ENCODE data around the gene TMEM109. TPM values are rescaled to one million over a fixed set of nuclear protein-coding genes. Genes with fewer than 3 reads are reported as not detected.

Gene TMEM109
- total RNA-seq, 1 donor from 2014 or later, result 116 TPM

DNA sequence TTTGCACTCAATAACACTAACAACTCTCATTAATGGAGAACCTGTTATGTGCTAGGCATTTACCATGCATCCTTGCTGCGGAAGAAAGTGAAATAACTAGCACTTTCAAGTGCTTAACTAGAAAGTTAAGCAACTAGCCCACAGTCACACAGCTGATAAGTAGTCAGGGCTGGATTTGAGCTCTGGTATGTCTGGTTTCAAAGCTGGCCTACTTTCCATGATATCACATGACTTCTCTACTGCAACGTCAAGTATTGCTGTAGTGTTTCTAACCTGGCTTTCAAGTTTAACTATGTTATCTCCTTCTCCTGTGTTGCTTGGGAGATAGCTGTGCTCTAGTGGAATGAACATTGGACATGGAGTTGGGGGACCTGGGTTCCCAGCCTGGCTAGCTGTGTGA, 25.9 kb downstream of the TMEM109 start:
- DNase-seq (ENCODE audit: low spot score), result no peak

DNA sequence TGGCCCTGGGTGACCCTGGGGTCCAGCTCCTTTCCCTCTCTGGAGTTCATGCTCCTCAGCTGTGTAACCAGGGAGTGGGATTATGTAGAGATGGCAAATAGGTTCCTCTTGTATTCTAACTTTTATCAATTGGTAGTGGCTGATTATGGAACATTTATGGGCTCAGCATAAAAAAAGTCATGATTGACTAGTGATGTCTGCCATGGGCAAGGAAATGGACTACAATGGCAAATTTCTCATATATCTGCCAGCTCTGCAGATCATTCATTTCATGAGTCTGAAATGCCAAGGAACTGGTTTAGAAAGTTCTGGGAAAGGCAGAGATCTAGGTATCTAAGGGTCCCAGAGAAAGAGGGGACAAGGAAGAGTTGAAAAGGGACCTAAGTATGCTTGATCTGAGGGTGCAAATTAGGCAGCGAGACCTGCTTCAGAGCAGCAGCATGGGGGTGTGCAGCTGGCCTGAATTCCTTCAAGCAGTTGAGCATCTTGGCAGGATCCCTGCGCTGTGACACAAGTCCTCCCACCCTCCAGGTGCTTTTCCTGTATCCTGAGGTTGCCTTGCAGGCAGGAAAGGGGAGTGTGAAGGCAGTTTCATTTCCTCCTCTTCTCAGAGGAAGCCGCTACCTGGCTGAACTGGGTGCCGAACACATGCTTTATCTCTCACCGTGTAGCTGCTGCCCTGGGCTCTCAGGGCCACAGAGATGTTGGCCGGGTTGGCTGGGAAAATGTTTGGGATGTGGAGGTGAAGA, 27.6 kb downstream of the TMEM109 start:
- no peak for DNase-seq (ENCODE audit: low spot score)

DNA sequence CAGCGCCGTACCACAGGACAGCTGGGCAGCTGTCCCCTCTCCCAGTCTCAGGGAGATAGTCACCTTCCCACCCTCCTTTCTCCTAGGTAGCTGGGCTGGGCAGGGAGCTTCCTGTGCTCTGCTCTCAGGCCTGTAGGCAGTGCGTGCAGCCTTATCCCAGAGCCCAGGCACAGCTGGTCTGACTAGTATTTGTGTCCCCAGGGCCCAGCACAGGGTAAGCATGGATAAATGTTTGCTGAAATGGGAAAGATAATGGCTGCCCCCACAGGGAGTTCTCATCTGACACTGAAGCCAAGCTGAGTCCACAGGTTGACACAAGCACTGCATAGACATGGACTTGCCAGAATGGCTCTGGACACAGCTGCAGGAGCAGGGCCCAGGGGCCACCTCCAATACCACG, 28.3 kb downstream of the TMEM109 start:
- no peak for DNase-seq (ENCODE audit: low spot score)

DNA sequence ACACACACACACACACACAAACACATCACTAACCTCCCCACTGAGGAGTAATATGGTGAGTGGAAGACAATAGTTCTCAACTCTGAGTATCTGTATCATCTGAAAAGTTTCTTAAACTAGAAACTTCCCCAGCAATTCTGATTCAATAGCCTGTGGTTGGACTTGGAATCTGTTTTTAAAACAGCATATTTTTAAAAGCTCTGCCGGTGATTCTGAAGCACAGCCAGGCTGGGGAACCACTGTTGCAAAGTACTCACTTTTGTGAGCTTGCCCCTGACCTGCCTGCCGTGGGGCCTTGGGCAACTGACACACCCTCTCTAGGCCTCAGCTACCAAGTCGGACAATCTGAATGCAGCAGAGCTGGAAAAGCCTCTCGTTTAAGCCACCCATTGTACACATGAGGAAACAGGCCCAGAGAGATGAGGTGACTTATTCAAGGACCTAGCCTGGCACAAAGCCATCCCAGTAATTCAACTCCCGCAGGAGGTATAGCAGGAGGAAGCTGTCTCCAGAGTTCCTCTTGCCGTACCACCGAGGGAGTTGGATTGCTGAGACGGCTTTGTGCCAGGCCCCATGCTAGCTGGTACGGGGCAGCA, 29.1 kb downstream of the TMEM109 start:
- no peak for DNase-seq (ENCODE audit: low spot score)

DNA sequence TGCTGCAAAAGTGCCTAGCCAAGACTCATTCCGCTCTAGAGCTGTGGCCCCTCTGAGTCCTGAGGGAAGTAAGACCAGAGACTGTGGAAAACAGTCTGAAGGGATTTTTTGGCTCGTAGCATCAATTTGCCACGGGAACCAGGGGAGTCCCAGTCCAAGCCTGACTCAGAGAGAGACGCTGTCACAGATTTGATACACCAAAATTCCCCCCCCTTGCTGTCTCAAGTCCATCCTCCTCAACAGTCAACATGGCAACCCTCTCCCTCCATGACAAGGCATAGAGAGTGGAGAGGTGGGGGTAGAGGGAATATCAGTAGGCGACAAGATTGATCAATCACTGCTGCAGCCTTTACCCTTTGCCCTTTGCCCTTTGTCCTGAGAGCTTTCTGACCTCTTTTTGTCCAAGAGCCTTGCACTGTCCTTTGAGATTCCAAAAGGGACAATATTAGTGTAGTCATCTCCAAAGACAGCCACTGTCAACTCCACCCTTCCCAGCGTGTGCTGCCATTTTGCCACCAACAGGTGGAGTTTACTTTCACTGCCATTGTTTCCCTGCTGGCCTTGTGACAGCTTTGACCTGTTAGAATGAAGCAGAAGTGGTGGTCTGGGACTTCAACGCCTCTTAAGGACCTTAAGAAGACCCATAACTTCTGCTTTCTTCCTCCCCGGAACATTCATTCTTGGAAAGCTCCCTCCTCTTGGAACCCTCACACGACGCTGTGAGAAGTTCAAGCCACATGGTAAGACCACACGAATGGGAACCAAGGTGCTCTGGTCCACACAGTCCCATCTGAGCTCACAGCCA, 30.7 kb downstream of the TMEM109 start:
- no peak for DNase-seq (ENCODE audit: low spot score)

DNA sequence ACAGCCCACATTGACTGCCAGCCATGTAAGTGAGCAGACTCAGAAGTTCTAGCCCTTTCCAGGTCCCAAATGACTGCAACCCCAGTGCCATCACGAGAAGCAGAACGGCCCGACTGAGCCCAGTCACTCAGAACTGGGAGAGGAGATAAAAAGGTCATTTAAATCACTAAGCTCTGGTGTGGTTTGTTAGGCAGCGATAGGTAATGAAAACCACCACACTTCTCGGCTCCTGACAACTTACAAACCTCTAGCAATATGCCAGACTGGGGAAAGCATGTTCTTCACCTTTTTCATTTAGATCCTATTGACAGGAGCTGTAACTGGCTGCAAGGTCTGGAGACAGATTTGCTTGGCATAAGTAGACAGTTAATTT, 31.3 kb downstream of the TMEM109 start:
- DNase-seq (ENCODE audit: low spot score), result no peak

DNA sequence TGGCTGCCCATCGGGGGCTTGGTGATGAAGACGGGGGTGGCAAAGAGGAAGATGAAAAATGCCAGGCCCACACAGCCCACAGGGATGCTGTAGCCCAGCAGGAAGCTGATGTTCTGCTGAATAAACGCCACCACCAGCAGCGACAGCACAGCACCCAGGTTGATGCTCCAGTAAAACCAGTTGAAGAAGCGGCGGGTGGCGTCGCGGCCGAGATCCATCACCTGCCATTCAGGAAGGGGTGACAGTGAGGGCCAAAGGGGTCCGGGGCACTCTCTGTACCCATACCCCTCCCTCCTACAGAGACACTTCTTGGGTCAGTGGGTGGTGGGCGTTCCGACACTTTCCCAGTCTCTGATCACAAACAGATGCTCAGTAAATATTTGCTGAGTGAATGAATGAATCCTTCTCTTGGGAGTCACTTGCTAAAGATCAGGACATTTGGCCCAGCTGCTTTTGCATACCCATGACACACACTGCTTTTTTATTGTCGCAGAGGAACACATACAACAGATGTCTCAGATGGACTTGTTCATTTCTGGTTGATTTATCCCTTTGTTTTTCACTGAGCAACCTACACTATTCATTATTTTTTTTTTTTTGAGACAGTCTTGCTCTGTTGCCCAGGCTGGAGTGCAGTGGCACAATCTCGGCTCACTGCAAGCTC, 32.8 kb downstream of the TMEM109 start:
- no peak for DNase-seq (ENCODE audit: low spot score)

DNA sequence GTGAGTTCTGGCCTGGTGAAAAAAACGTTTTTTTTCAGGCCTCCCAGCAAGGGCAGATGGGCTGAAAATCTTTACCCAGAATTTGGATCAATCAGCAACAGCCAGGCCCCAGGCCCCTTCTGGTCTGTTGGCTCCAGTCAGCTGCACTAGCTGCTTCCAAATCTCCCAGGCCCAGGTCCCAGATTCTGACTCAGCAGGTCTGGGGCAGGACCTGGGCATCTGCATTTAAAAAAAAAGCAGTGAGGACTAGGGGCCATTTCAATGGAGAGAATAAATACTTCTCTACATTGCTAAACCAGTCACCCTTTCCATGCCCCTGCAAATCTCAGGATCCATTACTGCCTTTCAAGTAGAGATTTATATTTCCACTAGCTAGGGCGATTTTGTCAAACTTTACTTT, 33.7 kb downstream of the TMEM109 start:
- no peak for DNase-seq (ENCODE audit: low spot score)

DNA sequence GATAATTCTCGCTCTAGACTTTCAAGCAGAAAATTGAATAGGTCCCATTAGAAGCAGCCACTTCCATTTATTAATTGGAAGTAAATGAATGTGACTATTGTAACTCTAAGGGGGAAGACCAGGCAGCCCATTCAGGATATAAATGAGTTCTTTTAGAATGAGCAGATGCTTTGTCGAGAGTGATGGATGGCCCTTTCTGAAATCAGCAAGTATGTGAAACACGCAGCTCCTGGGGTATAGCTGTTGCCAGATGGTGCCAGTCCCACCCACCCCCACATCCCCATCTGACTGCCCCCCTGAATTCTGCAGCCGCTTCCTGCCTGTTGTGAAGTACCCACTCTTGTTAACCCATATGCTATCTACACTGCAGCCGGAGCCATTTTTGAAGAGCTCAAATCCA, 34.3 kb downstream of the TMEM109 start:
- DNase-seq (ENCODE audit: low spot score), result no peak

DNA sequence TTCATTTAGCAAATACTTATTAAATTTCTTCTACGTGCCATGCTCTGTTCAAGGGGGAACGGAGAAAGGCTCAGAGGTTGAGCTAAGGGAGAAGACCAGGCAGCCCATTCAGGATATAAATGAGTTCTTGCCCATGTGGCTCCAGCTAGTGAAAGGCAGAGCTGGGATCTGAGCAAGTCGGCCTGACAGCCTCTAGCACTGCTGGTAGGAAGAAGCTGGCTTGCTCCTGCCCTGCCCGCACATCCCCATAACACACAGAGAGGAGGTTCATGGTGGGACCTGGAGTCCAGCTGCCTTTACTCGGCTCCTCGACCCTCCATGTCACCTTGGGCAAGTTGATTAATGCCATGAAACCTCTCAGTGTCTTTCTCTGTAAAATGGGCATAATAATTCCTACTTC, 36.1 kb downstream of the TMEM109 start:
- no peak for DNase-seq (ENCODE audit: low spot score)

DNA sequence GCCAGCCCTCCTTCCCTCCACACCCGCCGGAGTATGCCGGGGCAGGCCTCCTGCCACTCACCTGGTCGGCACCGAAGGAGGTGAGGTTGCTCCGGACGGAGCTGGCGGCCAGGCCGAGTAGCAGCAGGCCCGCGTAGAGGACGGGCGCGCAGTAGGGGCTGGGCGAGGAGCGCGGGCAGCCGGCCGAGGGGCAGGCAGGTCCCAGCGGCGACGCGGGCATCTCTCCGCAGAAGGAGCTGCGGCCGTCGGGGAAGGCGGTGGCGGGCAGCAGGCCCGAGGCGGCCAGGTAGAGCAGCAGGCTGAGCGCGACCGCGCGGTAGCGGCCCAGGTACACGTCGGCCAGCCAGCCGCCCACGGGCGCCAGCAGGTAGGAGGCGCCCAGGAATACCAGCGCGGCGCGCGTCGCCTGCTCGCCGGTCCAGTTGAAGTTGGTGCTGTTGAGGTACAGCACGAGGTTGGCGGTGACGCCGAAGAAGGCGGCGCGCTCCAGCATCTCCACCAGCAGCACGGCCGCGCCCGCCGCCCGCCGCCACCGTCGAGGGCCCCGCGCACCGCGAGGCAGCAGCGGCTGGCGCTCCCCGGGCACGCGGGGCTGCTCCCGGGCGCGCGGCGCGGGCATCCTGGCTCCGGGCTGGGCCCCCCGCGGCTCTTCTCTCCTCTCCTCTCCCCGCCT, 37.1 kb downstream of the TMEM109 start:
- peak; percentile 90 for DNase-seq (ENCODE audit: low spot score)

DNA sequence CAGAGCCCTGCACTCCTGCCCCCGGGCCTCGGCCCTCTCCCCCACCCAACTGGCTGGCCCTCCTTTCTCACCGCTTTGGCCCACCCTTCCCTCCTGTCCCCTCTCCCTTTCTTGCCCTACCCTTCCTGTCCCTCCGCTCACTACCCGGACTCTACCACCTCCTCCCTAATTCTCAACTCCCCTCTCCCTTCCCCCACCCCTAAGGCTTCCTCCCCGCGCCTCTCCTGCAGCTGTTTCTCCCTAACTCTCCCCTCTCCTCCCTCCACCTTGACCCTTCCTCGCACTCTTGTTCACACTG, 37.6 kb downstream of the TMEM109 start:
- DNase-seq (ENCODE audit: low spot score), result no peak

DNA sequence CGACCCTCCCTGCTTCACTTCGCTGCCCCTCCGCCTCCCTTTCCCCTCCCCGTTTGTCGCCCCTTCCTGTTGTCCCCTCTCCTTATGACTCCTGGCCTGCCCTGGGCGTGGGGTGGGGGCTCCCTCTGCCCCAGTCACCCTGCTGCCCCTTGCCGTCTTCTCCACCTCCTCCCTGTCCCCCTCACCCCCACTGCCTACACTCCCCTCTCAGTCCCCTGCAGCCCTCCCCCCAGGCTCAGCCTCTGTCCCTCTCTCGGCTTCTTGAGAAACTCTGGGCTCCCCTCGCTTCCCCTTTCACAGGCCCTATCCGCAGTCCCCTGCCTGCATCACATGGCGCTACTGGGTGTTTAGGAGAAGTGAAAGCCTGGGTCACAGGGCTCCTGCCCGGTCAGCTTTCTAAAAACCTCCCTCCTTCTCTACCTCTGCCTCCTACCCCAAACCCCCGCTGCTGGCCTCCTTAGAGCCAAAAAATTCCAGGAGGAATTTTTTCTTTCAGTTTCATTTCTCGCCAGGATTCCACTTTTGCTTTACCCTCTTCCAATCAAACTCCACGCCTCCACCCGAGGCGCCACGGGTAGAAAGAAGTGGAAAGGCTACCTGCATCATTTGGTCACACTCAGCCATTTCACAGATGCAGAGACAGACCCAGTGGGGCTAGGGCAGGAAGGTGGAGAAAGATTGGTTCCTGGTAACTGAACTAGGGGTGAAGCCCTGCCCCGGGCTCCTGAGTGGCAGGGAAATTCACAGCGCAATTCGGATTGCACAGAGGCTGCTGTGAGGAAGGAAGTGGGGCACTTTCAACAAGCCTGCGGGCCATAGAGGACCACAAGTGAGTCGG, 38.2 kb downstream of the TMEM109 start, which contains the start of gene SLC15A3:
Gene SLC15A3, minus strand, starts transcription at position 273 of the 838 bp plus-strand sequence. CDS start 625 bp downstream, outside the sequence.
- DNase-seq (ENCODE audit: low spot score), result peak; percentile 89

DNA sequence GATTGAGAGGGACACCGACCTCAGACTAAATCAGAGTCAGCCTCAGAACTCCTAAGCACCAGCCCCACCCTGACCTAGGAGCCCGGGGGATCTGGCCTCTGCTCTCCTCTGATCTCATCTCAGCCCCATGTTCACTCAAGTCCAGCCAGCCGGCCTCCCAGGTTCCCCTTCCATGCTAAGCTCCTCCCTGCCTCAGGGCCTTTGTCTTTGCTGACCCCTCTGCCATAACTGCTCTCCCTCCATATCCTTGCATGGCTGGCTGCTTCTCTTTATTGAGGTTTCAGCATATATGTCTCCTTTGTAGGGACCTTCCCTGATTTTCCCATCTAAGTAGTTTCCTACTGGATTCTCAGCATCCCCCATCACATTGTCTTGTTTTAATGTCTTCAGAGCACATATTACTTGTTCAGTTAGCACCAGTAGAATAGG, 38.8 kb downstream of the TMEM109 start:
- DNase-seq (ENCODE audit: low spot score), result no peak

DNA sequence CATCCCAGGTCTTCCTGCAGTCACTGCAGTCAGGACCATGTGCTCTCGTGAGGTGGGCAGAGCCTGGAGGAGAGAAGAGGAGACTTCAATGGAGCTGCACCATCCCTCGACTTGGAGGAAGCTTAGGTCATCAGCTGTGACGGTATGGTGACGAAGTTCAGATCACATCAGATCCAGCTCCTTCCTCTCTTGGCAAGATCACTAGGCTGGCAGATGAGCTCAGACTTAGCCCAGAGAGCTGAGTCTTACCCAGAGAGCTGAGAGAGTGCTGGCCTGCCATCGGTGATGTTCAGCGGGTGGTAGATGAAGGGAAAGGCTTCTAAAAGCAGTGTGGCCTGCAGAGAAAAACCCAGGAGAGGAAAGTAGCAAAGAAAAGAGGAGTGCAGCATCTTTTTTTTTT, 39.8 kb downstream of the TMEM109 start:
- DNase-seq (ENCODE audit: low spot score), result peak; percentile 49

DNA sequence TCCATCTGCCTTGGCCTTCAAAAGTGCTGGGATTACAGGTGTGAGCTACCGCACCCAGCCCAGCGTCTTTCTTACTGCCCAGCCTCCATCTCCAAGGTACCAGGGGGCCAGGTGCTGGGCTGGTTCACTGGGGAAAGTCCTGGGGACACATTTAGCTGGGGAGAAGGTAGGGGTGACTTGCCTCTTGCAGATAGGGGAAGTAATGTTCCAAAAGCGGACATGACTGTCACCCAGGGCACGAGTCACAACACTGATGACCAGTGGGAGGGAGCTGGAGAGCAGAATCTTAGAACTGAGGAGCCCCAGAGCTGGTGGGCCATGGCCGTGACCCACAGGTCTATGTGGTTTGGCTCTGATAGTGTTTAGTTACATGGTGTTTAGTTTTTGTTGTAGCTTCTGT, 40.5 kb downstream of the TMEM109 start:
- peak; percentile 76 for DNase-seq (ENCODE audit: low spot score)

DNA sequence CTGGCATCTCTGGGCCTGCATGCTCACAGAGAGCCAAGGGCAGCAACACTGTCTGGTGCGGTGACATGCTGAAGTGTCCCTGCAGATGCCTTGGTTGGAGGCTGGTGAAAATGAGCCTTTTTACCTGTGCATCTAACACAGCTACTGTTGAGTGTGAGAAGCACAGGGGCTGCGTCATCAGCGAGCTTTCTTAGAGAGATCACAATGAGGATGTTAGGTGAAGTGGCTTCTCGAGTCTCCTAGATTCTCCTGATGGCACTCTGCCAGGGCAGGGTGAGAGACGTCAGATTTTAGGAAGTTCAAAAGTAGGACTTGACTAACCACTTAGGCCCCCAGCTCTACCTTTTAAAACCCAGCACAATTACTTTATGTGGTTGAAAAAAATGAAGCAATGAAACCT, 41.6 kb downstream of the TMEM109 start:
- DNase-seq (ENCODE audit: low spot score), result peak; percentile 59

DNA sequence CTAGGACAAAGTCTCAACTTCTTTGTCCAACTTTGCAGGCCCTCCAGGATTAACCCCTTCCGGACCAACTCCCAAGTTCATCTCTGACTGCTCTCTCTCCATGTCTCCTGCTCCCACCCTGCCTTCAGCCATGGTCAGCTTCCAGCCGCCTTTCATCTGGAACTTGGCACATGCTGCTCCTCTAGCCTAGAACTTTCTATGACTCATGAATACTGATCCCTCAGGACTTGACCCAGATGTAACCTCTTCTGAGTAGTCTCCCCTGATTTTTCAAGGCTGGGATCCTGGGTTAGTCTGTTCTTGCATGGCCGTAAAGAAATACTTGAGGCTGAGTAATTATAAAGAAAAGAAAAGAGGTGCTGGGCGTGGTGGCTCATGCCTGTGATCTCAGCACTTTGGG, 43.2 kb downstream of the TMEM109 start:
- DNase-seq (ENCODE audit: low spot score), result peak; percentile 41

DNA sequence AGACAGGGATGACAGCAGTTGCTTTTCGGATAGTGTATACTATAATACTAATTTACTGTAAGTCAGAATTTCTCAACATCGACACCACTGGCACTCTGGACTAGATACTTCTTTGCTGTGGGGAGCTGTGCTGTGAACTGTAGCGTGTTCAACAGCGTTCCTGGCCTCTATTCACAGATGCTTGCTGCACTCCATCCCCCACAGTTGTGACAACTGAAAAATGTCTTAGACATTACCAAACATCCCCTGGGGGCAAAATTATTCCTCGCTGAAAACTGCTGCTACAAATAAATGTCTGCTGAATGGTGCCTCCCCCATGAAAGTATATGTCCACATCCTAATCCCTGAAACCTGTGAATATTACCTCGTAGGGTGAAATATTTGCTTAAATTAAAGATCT, 45.5 kb downstream of the TMEM109 start:
- no peak for DNase-seq (ENCODE audit: low spot score)

DNA sequence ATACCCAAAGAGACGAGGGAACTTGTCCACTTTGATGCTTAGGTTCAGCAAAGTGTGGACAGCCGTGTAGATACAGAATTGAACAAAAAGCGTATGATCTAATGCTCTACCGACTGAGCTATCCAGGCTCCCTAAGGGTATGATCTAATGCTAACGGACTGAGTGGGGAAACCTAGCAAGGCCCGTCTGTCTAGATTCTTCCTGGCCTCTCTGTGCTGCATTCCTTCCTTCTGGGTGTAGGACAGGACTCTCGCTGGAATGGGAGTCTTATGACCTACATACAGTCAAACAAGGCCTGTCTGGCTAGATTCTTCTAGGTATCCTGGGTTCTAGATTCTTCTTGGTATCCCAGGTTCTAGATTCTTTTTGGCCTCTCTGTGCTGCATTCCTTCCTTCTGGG, 46.4 kb downstream of the TMEM109 start:
- DNase-seq (ENCODE audit: low spot score), result no peak
